GM18520 (cell line): ENCODE results near the gene CHAF1B.

ENCODE experiments used
- ATAC-seq: cut with Tn5 transposase; IDR thresholded peaks from one replicate; pipeline ENCODE4 v1.9.1; 2021; ENCODE audit not compliant: unreplicated experiment

The CHAF1B gene

GRCh38 chr21:36461277-36461917, 76.2 kb downstream of the CHAF1B start:
- ATAC-seq, result no peak

GRCh38 chr21:36461918-36462486, 76.8 kb downstream of the CHAF1B start:
- no peak for ATAC-seq

GRCh38 chr21:36463204-36463603, 78.0 kb downstream of the CHAF1B start:
- no peak for ATAC-seq

GRCh38 chr21:36463991-36464390, 78.8 kb downstream of the CHAF1B start:
- ATAC-seq, result no peak

- no peak for ATAC-seq
Observed at GRCh38 chr21:36464590-36464989, 79.4 kb downstream of the CHAF1B start.

GRCh38 chr21:36465478-36465877, 80.3 kb downstream of the CHAF1B start:
- no peak for ATAC-seq

GRCh38 chr21:36466061-36466511, 80.9 kb downstream of the CHAF1B start:
- ATAC-seq, result no peak
